HG03025 (cell line): ENCODE results near the gene MAB21L2.

Experiments used
- ATAC-seq: cut with Tn5 transposase; IDR thresholded peaks from one replicate; pipeline ENCODE4 v1.9.1; 2021; ENCODE audit warnings: mild to moderate bottlenecking, moderate library complexity; ENCODE audit not compliant: unreplicated experiment, low FRiP score

Gene MAB21L2

GRCh38 chr4:150599547-150599946, 17.6 kb downstream of the MAB21L2 start:
- no peak for ATAC-seq

- no peak for ATAC-seq
Observed at GRCh38 chr4:150600812-150601445, 19.0 kb downstream of the MAB21L2 start.

GRCh38 chr4:150609131-150609530, 27.2 kb downstream of the MAB21L2 start:
- no peak for ATAC-seq

- no peak for ATAC-seq
Observed at GRCh38 chr4:150619042-150619441, 37.1 kb downstream of the MAB21L2 start.

- ATAC-seq: no peak
Observed at GRCh38 chr4:150624055-150624454, 42.1 kb downstream of the MAB21L2 start.

- no peak for ATAC-seq
Observed at GRCh38 chr4:150625033-150625432, 43.1 kb downstream of the MAB21L2 start.

GRCh38 chr4:150628073-150628472, 46.1 kb downstream of the MAB21L2 start:
- no peak for ATAC-seq

- no peak for ATAC-seq
Observed at GRCh38 chr4:150632639-150633038, 50.7 kb downstream of the MAB21L2 start.
